ENCODE results near the gene AMIGO1. TPM values are rescaled to one million over a fixed set of nuclear protein-coding genes. Genes with fewer than 3 reads are reported as not detected.
A peak's percentile ranks its signal among the peaks of the same experiment; 100 is the strongest.

The AMIGO1 gene
- total RNA-seq, 1 experiment from 2014 or later = 0.10 TPM

DNA sequence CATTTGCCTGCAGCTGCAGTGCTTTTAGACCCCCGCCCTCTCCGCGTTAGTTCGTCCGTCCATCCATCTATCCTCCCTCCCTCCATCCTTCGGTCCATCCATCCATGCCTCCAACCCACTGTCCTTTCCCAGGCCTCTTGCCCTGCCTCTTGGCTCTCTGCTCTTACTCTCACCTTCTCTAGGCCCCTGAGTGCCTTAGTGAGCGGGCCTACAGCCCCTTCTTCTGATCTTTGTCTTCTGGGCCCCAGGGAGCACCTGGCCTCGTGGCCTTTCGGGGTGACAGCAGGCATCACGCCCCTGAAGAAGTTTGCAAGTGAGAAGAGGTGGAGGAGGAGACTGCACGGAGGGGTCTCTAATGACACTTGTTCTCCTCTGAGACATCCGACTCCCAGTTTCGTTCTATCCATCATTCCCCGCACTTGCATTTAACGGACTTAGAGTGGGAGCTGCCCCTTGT, 25.0 kb downstream of the AMIGO1 start:
- no peak for DNase-seq (ENCODE audit: low read depth, low spot score)
- peaks cover 8 to 21% of the 10 kb centered on the region in 2 experiments; a peak in 3 of 4 replicates for H3K4me1 ChIP-seq (ENCODE audit: control insufficient read depth in 1 of 2, insufficient read depth in 2 of 2, low read length in 2 of 2)
- H2AFZ ChIP-seq (ENCODE audit: low read depth, low read length, poor library complexity, severe bottlenecking) = peak overlapping the region; percentile 82
- peak overlapping the region; percentile 77 for H3K27ac ChIP-seq (ENCODE audit: low read depth, low read length)
- peak; percentile 11 for TF ChIP-seq POLR2A (IDR thresholded peaks at IDR 0.05; ENCODE audit: borderline replicate concordance, extremely low read depth, insufficient read depth, insufficient read length)
- peak; percentile 5; the same call in 1 of the 2 replicates for TF ChIP-seq MAX (IDR thresholded peaks at IDR 0.05)
- no peak for TF ChIP-seq ZFX (IDR thresholded peaks at IDR 0.05)
- H3K27me3 ChIP-seq (ENCODE audit: insufficient read depth, low read length) = 0 out of 2 replicates have a peak, but pooled peaks cover 6% of the 10 kb centered on the region
- peak; percentile 18 for ATAC-seq
- H3K4me3 ChIP-seq (replicated peaks in 1 of 2; ENCODE audit: low read depth in 1 of 2, low read length in 2 of 2) = peak overlapping the region; percentile 77 to 91
- RAD21 ChIA-PET (ENCODE audit: low non-redundant PET in 1 of 2, low total read pairs in 2 of 2, uncharacterized antibody in 2 of 2, unreplicated experiment in 2 of 2) = no interaction called here
- H4K20me1 ChIP-seq (ENCODE audit: insufficient read depth) = no peaks in the 10 kb centered on the region
- peak overlapping the region; percentile 98 for H3K4me2 ChIP-seq (ENCODE audit: low read length)
- H3K79me2 ChIP-seq (ENCODE audit: insufficient read depth, low read length) = 0 out of 2 replicates have a peak, but pooled peaks cover 4% of the 10 kb centered on the region
- H3K9me3 ChIP-seq (ENCODE audit: control insufficient read depth in 1 of 2, insufficient read depth in 1 of 2, low read depth in 1 of 2, low read length in 2 of 2) = no peaks in the 10 kb centered on the region
- no peaks in the 10 kb centered on the region for H3K36me3 ChIP-seq (ENCODE audit: control insufficient read depth in 1 of 2, insufficient read depth in 2 of 2, low read length in 2 of 2)
- POLR2A ChIA-PET = interaction anchor here (0.7 to 0.8 kb wide), 2 partner anchors 64 kb away, joined by 3 read pairs; partner anchors contain the start of gene GNAI3
- H3K9me2 ChIP-seq (ENCODE audit: insufficient read depth) = no peaks in the 10 kb centered on the region
- peak overlapping the region; percentile 75 for H3K9ac ChIP-seq (ENCODE audit: low read length)
- intact Hi-C loops (cut with micrococcal nuclease) = loop anchor here (5.0 kb wide), 1 partner anchor 57 kb away; the partner anchor contains the start of gene PSMA5
- BruUV-seq (replicated peaks) = TSS peak; percentile 57
- CTCF ChIA-PET = no interaction called here

GRCh38 chr1:109483672-109484518, 25.6 kb downstream of the AMIGO1 start, which contains the start of gene ATXN7L2:
ATXN7L2 (plus strand) TSS chr1:109483905; CDS start chr1:109483954, 49 bp downstream.
- Histone ChIP-seq H3K27ac (ENCODE audit: low read depth, low read length) (peak within 1 kb of the TSS; percentile 77), H3K36me3 (ENCODE audit: control insufficient read depth in 1 of 2, insufficient read depth in 2 of 2, low read length in 2 of 2) (no peaks in the 10 kb centered on the region), H3K79me2 (ENCODE audit: insufficient read depth, low read length) (0 out of 2 replicates have a peak, but pooled peaks cover 4% of the 10 kb centered on the region), H3K4me1 (ENCODE audit: control insufficient read depth in 1 of 2, insufficient read depth in 2 of 2, low read length in 2 of 2) (peaks cover 8 to 21% of the 10 kb centered on the region in 2 experiments; a peak in 3 of 4 replicates), H2AFZ (ENCODE audit: low read depth, low read length, poor library complexity, severe bottlenecking) (peak within 1 kb of the TSS; percentile 82), H3K9me2 (ENCODE audit: insufficient read depth) (no peaks in the 10 kb centered on the region), H3K9me3 (ENCODE audit: control insufficient read depth in 1 of 2, insufficient read depth in 1 of 2, low read depth in 1 of 2, low read length in 2 of 2) (no peaks in the 10 kb centered on the region), H3K27me3 (ENCODE audit: insufficient read depth, low read length) (0 out of 2 replicates have a peak, but pooled peaks cover 6% of the 10 kb centered on the region), H4K20me1 (ENCODE audit: insufficient read depth) (no peaks in the 10 kb centered on the region), H3K4me3 (replicated peaks in 1 of 2; ENCODE audit: low read depth in 1 of 2, low read length in 2 of 2) (peak within 1 kb of the TSS; percentile 77 to 91), H3K4me2 (ENCODE audit: low read length) (peak within 1 kb of the TSS; percentile 98), H3K9ac (ENCODE audit: low read length) (peak within 1 kb of the TSS; percentile 75)
- BruUV-seq (replicated peaks) = no TSS peak
- ATAC-seq (peak; percentile 88), DNase-seq (ENCODE audit: low read depth, low spot score) (peak; percentile 77)
- ChIA-PET POLR2A (interaction anchor here (0.6 to 0.8 kb wide), 3 partner anchors 64 to 369 kb away, joined by 3 read pairs; partner anchors contain the start of gene GNAI3), RAD21 (ENCODE audit: low non-redundant PET in 1 of 2, low total read pairs in 2 of 2, uncharacterized antibody in 2 of 2, unreplicated experiment in 2 of 2) (interaction anchor here in 1 of 2 experiments (1.0 kb wide), 1 partner anchor 85 kb away, joined by 4 read pairs; no protein-coding TSS in a partner anchor), CTCF (interaction anchor here (0.6 to 1.1 kb wide), 3 partner anchors 15 to 244 kb away, joined by 3 read pairs; no protein-coding TSS in a partner anchor)
- peak; percentile 85 for TF ChIP-seq MAX (IDR thresholded peaks at IDR 0.05)
- TF ChIP-seq ELF1 (IDR thresholded peaks at IDR 0.05; ENCODE audit: borderline replicate concordance, low read depth) = no peak
- TF ChIP-seq ATF3 (IDR thresholded peaks at IDR 0.05) = no peak
- peak; percentile 94 for TF ChIP-seq SP1 (IDR thresholded peaks at IDR 0.05; ENCODE audit: low read depth)
- peak; percentile 100 for TF ChIP-seq FOSL1 (IDR thresholded peaks at IDR 0.05; ENCODE audit: low read depth)
- peak; percentile 4; the same call in 1 of the 2 replicates for TF ChIP-seq CBX3 (IDR thresholded peaks at IDR 0.05; ENCODE audit: low read depth)
- TF ChIP-seq EGR1 (IDR thresholded peaks at IDR 0.05; ENCODE audit: low read depth) = no peak; the same call in 1 of the 2 replicates
- peak; percentile 86 for TF ChIP-seq YY1 (IDR thresholded peaks at IDR 0.05; ENCODE audit: extremely low read depth, insufficient replicate concordance, low read depth, low read length)
- TF ChIP-seq SIN3A (IDR thresholded peaks at IDR 0.05; ENCODE audit: low read depth) = no peak
- TF ChIP-seq ZFX (IDR thresholded peaks at IDR 0.05) = 0 out of 2 replicates have a peak, but pooled peaks have one; percentile 16
- peak; percentile 85 for TF ChIP-seq POLR2AphosphoS5 (IDR thresholded peaks at IDR 0.05; ENCODE audit: low read depth, low read length)
- TF ChIP-seq POLR2A (IDR thresholded peaks at IDR 0.05; ENCODE audit: borderline replicate concordance, extremely low read depth, insufficient read depth, insufficient read length) = peak; percentile 21
- no peak for TF ChIP-seq RAD21 (IDR thresholded peaks at IDR 0.05; ENCODE audit: low read depth)
- peak; percentile 29 for TF ChIP-seq TCF7L2 (IDR thresholded peaks at IDR 0.05; ENCODE audit: borderline replicate concordance, extremely low read depth, insufficient read depth, insufficient read length)
- intact Hi-C loops (cut with micrococcal nuclease) = loop anchor here (5.0 kb wide), 1 partner anchor 57 kb away; the partner anchor contains the start of gene PSMA5
